ENCODE data around the gene ARHGEF3. TPM values are rescaled to one million over a fixed set of nuclear protein-coding genes. Genes with fewer than 3 reads are reported as not detected.

ARHGEF3 gene
- total RNA-seq, 1 donor from 2014 or later, result 27.0 TPM

DNA sequence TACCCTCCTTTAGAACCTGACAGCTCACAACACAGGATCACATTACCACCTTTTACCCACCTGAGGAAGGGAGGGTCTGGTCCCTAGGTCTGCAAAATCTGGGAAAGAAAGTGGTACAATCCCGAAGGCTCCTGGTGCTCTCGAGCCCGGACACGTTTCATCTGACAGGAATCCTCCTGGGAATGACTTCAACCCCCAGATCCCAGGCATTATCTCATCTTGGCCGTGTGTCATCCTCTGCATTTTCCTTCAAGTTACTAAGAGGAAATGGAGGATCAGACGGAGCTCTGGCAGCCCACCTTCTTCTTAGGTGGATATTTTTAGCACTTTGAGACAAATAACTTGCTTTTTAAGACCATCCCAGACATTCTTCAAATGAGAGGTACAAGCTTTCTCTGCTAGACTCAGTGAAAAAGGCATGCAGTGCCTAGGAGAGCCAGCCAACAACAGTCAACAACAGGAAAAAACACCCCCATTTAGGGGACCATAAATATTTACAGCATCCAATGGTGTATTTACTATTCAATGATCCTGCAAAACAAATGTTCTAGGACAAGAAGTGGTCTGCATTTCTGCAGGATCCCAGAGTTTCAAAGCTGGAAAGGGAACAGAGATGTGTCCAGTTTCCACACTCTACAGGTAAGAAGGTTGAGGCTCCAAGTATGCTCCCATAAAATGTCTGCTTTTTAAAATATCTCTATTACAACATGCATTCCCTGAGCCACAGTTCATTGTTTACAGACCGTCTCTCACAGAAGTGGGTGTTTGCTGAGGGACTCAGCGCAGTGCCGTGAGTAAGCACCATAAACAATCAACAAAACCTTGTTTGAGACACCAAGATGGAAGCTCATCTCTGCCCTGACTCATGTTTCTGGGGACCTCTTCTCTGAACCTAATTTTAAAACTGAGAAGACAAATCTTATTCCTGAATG, 38.3 kb upstream of the ARHGEF3 start:
- Mint-ChIP-seq H3K36me3 (ENCODE audit: low read depth) (no peaks in the 10 kb centered on the region), H3K27me3 (no peaks in the 10 kb centered on the region), H3K9me3 (no peaks in the 10 kb centered on the region), H3K4me3 (no peak overlapping the region), H3K4me1 (peaks cover 4% of the 10 kb centered on the region), H3K27ac (no peak overlapping the region)
- no peak for DNase-seq
- CTCF ChIA-PET, result interaction anchor here (1.2 kb wide), 1 partner anchor 151 kb away, joined by 3 read pairs; no protein-coding TSS in a partner anchor
- TF ChIP-seq, protein P1, sequence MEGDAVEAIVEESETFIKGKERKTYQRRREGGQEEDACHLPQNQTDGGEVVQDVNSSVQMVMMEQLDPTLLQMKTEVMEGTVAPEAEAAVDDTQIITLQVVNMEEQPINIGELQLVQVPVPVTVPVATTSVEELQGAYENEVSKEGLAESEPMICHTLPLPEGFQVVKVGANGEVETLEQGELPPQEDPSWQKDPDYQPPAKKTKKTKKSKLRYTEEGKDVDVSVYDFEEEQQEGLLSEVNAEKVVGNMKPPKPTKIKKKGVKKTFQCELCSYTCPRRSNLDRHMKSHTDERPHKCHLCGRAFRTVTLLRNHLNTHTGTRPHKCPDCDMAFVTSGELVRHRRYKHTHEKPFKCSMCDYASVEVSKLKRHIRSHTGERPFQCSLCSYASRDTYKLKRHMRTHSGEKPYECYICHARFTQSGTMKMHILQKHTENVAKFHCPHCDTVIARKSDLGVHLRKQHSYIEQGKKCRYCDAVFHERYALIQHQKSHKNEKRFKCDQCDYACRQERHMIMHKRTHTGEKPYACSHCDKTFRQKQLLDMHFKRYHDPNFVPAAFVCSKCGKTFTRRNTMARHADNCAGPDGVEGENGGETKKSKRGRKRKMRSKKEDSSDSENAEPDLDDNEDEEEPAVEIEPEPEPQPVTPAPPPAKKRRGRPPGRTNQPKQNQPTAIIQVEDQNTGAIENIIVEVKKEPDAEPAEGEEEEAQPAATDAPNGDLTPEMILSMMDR (IDR thresholded peaks at IDR 0.05), result no peak
- POLR2A ChIA-PET, result interaction anchor here (0.6 kb wide), 1 partner anchor 159 kb away, joined by 4 read pairs; no protein-coding TSS in a partner anchor
- intact Hi-C loops (cut with micrococcal nuclease), result no loop called here
- ATAC-seq (ENCODE audit: low read depth), result no peak

DNA sequence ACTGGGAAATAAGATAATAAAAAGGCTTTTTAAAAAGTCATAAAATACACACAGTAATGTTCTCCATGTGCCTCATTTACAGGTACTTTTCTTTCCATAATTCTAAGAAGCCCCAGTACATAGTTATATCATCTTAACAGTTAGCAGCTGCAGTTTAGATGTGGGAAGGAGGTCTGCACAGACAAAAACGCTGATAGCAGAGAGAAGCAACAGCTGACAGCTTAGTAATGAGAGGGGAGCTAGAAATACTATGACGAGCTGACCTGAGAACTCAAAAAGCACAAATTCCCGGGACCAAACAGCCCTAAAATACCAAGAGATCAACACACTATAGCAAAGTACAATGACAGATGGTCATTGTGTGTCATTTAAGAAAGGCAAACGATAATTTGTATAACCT, 36.7 kb upstream of the ARHGEF3 start:
- POLR2A ChIA-PET, result interaction anchor here (0.6 kb wide), 1 partner anchor 624 kb away, joined by 4 read pairs; no protein-coding TSS in a partner anchor
- no peak for DNase-seq
- TF ChIP-seq, protein P1 (IDR thresholded peaks at IDR 0.05), result no peak
- Mint-ChIP-seq H3K4me1 (peaks cover 4% of the 10 kb centered on the region), H3K9me3 (no peaks in the 10 kb centered on the region), H3K27ac (no peak overlapping the region), H3K4me3 (no peak overlapping the region), H3K27me3 (no peaks in the 10 kb centered on the region), H3K36me3 (ENCODE audit: low read depth) (no peaks in the 10 kb centered on the region)
- CTCF ChIA-PET, result no interaction called here
- ATAC-seq (ENCODE audit: low read depth), result no peak
- intact Hi-C loops (cut with micrococcal nuclease), result no loop called here

- ChIA-PET CTCF (interaction anchor here (0.6 kb wide), 1 partner anchor 133 kb away, joined by 3 read pairs; no protein-coding TSS in a partner anchor), POLR2A (no interaction called here)
- H3K27me3 Mint-ChIP-seq, result no peaks in the 10 kb centered on the region
- no peaks in the 10 kb centered on the region for H3K36me3 Mint-ChIP-seq (ENCODE audit: low read depth)
- no peak overlapping the region for H3K4me3 Mint-ChIP-seq
- intact Hi-C loops (cut with micrococcal nuclease), result no loop called here
- TF ChIP-seq, protein P1 (IDR thresholded peaks at IDR 0.05), result no peak
- peaks cover 4% of the 10 kb centered on the region for H3K4me1 Mint-ChIP-seq
- no peak overlapping the region for H3K27ac Mint-ChIP-seq
- no peak for ATAC-seq (ENCODE audit: low read depth)
- DNase-seq, result no peak
- no peaks in the 10 kb centered on the region for H3K9me3 Mint-ChIP-seq
Measured at GRCh38 chr3:56837196-56837955, 35.6 kb upstream of the ARHGEF3 start.

DNA sequence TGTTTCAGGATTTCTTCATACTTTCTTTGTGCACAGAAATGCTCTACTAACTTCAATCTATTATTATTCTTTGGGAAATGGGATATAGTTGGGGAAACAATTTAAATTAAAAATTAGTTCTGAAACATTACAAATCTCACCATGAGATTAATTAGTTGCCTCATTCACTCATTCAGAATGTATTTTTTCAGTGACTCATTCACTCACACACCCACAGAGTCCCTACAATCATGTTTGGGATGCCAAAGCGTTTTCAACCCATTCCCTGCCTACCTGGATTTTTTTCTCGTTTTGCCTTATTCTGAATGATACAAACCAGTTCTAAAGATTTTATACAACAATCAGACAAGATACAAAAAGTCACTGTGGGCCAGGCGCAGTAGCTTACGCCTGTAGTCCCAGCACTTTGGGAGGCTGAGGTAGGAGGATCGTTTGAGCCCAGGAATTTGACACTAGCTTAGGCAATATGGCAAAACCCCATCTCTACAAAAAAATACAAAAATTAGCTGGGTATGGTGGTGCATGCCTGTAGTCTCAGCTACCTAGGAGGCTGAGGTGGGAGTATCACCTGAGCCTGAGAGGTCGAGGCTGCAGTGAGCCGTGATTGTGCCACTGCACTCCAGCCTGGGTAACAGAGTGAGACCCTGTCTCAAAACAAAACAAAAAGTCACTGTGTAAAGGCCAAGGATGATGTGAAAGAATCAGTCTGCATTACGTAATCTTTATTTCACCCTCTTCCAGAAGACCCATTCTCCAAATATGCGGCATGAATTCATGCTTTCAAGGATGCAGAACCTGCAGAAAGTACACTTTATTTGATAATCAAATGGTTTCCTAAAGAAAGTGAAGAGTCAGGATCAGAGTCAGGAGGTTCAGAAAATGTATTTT, 34.8 kb upstream of the ARHGEF3 start:
- ATAC-seq (ENCODE audit: low read depth) (no peak), DNase-seq (no peak)
- ChIA-PET CTCF (no interaction called here), POLR2A (no interaction called here)
- H3K9me3 Mint-ChIP-seq, result no peaks in the 10 kb centered on the region
- H3K4me1 Mint-ChIP-seq, result peaks cover 4% of the 10 kb centered on the region
- H3K36me3 Mint-ChIP-seq (ENCODE audit: low read depth), result no peaks in the 10 kb centered on the region
- TF ChIP-seq, protein P1 (IDR thresholded peaks at IDR 0.05), result no peak
- no peaks in the 10 kb centered on the region for H3K27me3 Mint-ChIP-seq
- no peak overlapping the region for H3K4me3 Mint-ChIP-seq
- intact Hi-C loops (cut with micrococcal nuclease), result no loop called here
- no peak overlapping the region for H3K27ac Mint-ChIP-seq

Data from activated B cell treated with CpG ODN at 0.5 μM for 24 hours (primary cell).